Thoracic aorta (tissue), 2 donors: ENCODE measurements around the gene CYP4F11. TPM values are rescaled to one million over a fixed set of nuclear protein-coding genes. Genes with fewer than 3 reads are reported as not detected.

ENCODE experiments used
- ATAC-seq: fragments of 150-250 bp; one replicate; pipeline ENCODE4 v1.8.0; 2017; ENCODE audit warnings: low read depth; ENCODE audit not compliant: insufficient number of reproducible peaks, low FRiP score
- DNase-seq: peaks from one replicate; pipeline ENCODE4 v3.0.0-alpha.2; 2020; ENCODE audit warnings: low spot score
- H3K27ac ChIP-seq, 2 donors: fragments of 200-600 bp; sonication (generic); 1 replicate in 1 of 2; 2 replicates in 1 of 2; pipeline ENCODE4 v1.5.1; 2016; ENCODE audit warnings: mild to moderate bottlenecking in 2 of 2, moderate library complexity in 2 of 2
- H3K27me3 ChIP-seq: fragments of 200-600 bp; sonication (generic); replicated peaks from 2 replicates; pipeline ENCODE4 v1.6.0; 2016; ENCODE audit warnings: mild to moderate bottlenecking; ENCODE audit not compliant: insufficient read depth
- H3K36me3 ChIP-seq: fragments of 200-600 bp; sonication (generic); one replicate; pipeline ENCODE4 v1.5.1; 2016
- H3K4me1 ChIP-seq, 2 donors: fragments of 200-600 bp; sonication (generic); 1 replicate in 1 of 2; 2 replicates in 1 of 2; pipeline versions ENCODE4 v1.5.1 to v1.6.0; 2016; ENCODE audit warnings: low read depth in 2 of 2, mild to moderate bottlenecking in 1 of 2; ENCODE audit not compliant: control insufficient read depth in 1 of 2
- H3K4me3 ChIP-seq: fragments of 200-600 bp; sonication (generic); 2 replicates; pipeline ENCODE4 v1.5.1; 2016; ENCODE audit warnings: mild to moderate bottlenecking
- H3K9me3 ChIP-seq: fragments of 200-600 bp; sonication (generic); 2 replicates; pipeline ENCODE4 v1.5.1; 2016
- total RNA-seq, 2 donors: library from RNA; depleted of rRNA; stranded (reverse); fragments of >200 nt; gene quantifications; one replicate each; pipeline versions ENCODE4 v1.1.0 to v1.2.3, GENCODE V29; 2016
- TF ChIP-seq, protein P1 (sequence below): fragments of 200-600 bp; sonication (generic); IDR thresholded peaks from one replicate; pipeline ENCODE4 v1.5.1; 2019; ENCODE audit warnings: antibody characterized with exemption

CYP4F11 gene
- total RNA-seq, 2 donors from 2014 or later: 9.6 to 12.9 TPM

DNA sequence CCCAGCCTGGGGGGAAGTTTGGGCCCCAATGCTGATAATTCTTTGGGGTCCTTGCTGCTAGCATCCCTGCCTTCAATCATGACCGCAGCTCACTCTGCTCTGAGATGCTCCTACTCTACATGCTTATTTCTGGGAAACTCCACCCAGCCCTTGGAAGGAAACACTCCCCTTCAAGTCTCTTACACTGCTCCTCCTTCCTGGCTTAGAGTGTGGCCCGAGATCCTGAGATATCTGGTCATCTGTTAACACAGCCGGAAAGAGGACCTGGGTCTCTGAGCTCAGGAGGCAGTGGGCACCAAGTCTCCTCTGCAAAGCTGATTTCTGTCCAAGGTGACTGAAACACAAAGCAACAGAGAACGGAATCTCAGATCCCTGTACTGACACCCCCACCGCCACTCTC, 69.5 kb downstream of the CYP4F11 start:
- no peak for ATAC-seq
- no peaks in the 10 kb centered on the region for H3K27me3 ChIP-seq
- H3K36me3 ChIP-seq: no peaks in the 10 kb centered on the region
- TF ChIP-seq, protein P1, sequence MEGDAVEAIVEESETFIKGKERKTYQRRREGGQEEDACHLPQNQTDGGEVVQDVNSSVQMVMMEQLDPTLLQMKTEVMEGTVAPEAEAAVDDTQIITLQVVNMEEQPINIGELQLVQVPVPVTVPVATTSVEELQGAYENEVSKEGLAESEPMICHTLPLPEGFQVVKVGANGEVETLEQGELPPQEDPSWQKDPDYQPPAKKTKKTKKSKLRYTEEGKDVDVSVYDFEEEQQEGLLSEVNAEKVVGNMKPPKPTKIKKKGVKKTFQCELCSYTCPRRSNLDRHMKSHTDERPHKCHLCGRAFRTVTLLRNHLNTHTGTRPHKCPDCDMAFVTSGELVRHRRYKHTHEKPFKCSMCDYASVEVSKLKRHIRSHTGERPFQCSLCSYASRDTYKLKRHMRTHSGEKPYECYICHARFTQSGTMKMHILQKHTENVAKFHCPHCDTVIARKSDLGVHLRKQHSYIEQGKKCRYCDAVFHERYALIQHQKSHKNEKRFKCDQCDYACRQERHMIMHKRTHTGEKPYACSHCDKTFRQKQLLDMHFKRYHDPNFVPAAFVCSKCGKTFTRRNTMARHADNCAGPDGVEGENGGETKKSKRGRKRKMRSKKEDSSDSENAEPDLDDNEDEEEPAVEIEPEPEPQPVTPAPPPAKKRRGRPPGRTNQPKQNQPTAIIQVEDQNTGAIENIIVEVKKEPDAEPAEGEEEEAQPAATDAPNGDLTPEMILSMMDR: no peak
- H3K27ac ChIP-seq: no peak overlapping the region
- no peaks in the 10 kb centered on the region for H3K9me3 ChIP-seq
- no peak overlapping the region for H3K4me3 ChIP-seq
- no peaks in the 10 kb centered on the region for H3K4me1 ChIP-seq
- DNase-seq: no peak

DNA sequence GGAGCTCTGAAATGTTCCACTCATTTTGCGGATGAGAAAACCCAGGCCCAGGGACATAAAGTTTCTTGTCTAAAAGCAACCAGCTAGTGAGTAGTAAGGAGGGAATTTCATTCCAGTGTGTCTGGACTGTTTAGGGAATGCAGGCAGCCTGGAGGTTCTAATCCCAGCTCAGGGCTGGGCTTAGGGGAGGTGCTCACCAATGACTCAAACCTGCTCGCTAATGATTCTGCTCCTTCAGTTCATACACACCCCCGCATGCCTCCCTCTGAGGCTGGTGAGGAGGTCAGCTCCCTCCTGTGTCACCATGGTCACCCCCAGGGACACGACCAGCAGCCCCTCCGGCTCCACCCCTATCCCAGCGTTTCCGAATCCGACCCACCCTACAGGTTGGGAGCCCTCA, 71.1 kb downstream of the CYP4F11 start:
- no peak for ATAC-seq
- Histone ChIP-seq H3K27ac (no peak overlapping the region), H3K9me3 (no peaks in the 10 kb centered on the region), H3K27me3 (no peaks in the 10 kb centered on the region), H3K4me1 (no peaks in the 10 kb centered on the region), H3K36me3 (no peaks in the 10 kb centered on the region), H3K4me3 (no peak overlapping the region)
- no peak for DNase-seq
- TF ChIP-seq, protein P1: no peak

DNA sequence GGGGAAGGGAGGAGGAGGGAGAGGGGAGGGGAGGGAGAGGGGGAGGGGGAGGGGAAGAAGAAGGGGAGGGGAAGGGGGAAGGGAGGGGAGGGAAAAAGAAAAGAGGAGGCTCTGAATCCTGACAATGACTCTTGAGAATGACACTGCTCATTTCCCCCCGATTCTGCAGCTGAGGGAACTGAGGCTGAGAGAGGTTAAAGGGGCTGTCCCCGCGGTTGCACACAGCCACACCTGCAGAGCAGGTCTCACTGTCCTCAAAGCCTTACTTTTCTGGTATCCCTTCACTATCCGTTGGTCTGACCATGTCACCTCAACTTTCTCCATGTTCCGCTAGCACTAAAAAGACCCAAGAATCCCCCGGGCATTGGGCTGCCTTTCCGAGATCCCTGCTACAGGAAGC, 71.9 kb downstream of the CYP4F11 start:
- no peaks in the 10 kb centered on the region for H3K27me3 ChIP-seq
- no peaks in the 10 kb centered on the region for H3K9me3 ChIP-seq
- ATAC-seq: no peak
- H3K27ac ChIP-seq: no peak overlapping the region
- H3K36me3 ChIP-seq: no peaks in the 10 kb centered on the region
- no peaks in the 10 kb centered on the region for H3K4me1 ChIP-seq
- DNase-seq: no peak
- H3K4me3 ChIP-seq: no peak overlapping the region
- TF ChIP-seq, protein P1: no peak

Other genes with a start within 250 kb of the CYP4F11 start
- not detected for gene OR10H2, start 206.5 kb downstream of the CYP4F11 start, total RNA-seq
- gene OR10H3, start 196.5 kb downstream of the CYP4F11 start, total RNA-seq: not detected
- not detected for gene OR10H5, start 146.9 kb downstream of the CYP4F11 start, total RNA-seq
- not detected for gene OR10H1, start 118.9 kb downstream of the CYP4F11 start, total RNA-seq
- not detected for gene CYP4F2, start 36.5 kb downstream of the CYP4F11 start, total RNA-seq
- gene OR10H4, start 14.5 kb upstream of the CYP4F11 start, total RNA-seq: not detected
- 1,000 to 10,000 TPM in 1 of 2 donors, 100 to 1,000 TPM in 1; 964 to 1,096 TPM for gene TPM4, start 142.0 kb upstream of the CYP4F11 start, total RNA-seq
- gene RAB8A, start 177.4 kb upstream of the CYP4F11 start, total RNA-seq: 10 to 100 TPM; 40.5 to 41.5 TPM
- 1 to 10 TPM in 1 of 2 donors, not detected in 1; 2.2 TPM for gene HSH2D, start 209.2 kb upstream of the CYP4F11 start, total RNA-seq
- not detected for gene CIB3, start 239.0 kb upstream of the CYP4F11 start, total RNA-seq